ENCODE measurements around the gene C1QTNF3. TPM values are rescaled to one million over a fixed set of nuclear protein-coding genes. Genes with fewer than 3 reads are reported as not detected.
"Not testable (repeated sequence)": the region's sequence is repeated elsewhere in the genome, so short reads cannot be mapped to it uniquely, and the experiment has no call there.

Gene C1QTNF3, protein sequence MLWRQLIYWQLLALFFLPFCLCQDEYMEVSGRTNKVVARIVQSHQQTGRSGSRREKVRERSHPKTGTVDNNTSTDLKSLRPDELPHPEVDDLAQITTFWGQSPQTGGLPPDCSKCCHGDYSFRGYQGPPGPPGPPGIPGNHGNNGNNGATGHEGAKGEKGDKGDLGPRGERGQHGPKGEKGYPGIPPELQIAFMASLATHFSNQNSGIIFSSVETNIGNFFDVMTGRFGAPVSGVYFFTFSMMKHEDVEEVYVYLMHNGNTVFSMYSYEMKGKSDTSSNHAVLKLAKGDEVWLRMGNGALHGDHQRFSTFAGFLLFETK
- total RNA-seq: 10 to 100 TPM in 3 of 4 donors, 1 to 10 TPM in 1; 8.2 to 14.9 (median 13.2) TPM

DNA sequence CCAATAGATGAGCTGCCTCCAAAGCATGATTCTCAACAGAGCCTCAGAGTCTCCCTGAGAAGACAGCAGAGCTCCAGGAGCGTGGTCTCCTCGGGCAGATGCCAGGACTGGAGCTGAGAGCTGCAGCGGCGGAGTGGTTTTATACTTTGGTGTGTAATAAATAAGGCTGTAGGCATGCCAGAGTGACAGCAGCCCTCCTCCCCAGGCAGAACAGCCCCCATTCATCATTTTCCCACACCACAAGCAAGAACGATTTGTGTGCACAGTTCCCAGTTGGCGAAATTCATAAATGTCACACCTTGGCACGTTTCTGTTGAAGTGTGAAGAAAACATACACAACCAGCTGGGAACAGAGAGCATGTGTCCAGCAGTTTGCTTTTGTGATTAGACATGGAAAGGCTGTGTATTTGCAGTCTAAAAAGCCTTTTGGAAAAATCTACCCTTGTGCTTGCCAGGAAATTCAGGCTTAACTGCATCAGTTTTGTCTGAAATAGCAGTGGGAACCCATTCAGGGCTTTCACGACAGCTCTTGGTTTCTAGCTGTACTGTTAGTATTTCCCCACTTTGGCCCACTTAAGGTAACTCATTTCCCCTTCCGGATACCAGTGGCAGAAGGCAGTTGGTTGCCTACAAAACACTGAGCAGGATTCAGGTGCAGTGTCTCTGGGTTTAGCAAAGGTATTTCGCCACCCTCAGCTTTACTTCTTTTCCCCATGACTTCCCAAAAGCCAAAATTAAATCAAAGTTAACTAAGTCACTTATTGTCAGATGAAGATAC lies at the start of gene C1QTNF3:
C1QTNF3 (minus strand) TSS at position 115 of the 778 bp plus-strand sequence; CDS start at position 27, 88 bp downstream.
- Histone ChIP-seq H3K27me3 (no peaks in the 10 kb centered on the region), H3K4me1 (peaks cover 7 to 51% (median 10%) of the 10 kb centered on the region in 3 donors), H3K36me3 (no peaks in the 10 kb centered on the region), H3K9me3 (no peaks in the 10 kb centered on the region), H3K27ac (peak within 1 kb of the TSS in 3 of 4 donors; percentile 42 to 59 (median 59)), H3K4me3 (peak within 1 kb of the TSS; percentile 6 to 36)
- ATAC-seq: peak; percentile 42
- 7 to 23% methylated on average over 4 to 7 of the region's 10 CpGs for WGBS, 2 donors (ENCODE audit: low coverage in 1 of 2)
- peak; percentile 63 for TF ChIP-seq POLR2AphosphoS5 (IDR thresholded peaks at IDR 0.05)
- TF ChIP-seq, protein P1, sequence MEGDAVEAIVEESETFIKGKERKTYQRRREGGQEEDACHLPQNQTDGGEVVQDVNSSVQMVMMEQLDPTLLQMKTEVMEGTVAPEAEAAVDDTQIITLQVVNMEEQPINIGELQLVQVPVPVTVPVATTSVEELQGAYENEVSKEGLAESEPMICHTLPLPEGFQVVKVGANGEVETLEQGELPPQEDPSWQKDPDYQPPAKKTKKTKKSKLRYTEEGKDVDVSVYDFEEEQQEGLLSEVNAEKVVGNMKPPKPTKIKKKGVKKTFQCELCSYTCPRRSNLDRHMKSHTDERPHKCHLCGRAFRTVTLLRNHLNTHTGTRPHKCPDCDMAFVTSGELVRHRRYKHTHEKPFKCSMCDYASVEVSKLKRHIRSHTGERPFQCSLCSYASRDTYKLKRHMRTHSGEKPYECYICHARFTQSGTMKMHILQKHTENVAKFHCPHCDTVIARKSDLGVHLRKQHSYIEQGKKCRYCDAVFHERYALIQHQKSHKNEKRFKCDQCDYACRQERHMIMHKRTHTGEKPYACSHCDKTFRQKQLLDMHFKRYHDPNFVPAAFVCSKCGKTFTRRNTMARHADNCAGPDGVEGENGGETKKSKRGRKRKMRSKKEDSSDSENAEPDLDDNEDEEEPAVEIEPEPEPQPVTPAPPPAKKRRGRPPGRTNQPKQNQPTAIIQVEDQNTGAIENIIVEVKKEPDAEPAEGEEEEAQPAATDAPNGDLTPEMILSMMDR (IDR thresholded peaks at IDR 0.05): no peak
- no peak for TF ChIP-seq EP300 (IDR thresholded peaks at IDR 0.05)
- no peak for TF ChIP-seq POLR2A (IDR thresholded peaks at IDR 0.05)

DNA sequence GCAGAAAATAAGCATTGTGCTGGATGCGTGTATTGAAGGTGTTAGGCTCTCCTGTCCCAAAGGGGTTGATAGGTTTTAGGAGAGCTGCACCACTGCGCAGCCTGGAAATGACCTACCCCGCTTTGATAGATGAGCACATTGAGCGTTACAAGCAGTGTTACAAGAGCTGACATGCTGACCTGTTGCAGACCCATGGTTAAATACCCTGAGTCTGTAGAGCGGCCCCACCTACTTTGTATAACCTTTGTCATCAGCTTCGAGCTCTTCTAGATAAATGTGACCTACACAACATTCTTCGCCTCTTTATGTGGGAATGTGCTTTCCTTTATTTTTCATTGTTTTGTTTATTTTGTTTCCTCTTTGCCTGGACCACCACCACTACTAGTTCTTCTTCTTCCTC lies 48.0 kb upstream of the C1QTNF3 start:
- 93 to 100% methylated on average over 3 of the region's 7 CpGs for WGBS, 2 donors (ENCODE audit: low coverage in 1 of 2)
- not testable (repeated sequence) for H3K9me3 ChIP-seq, H3K36me3 ChIP-seq, ATAC-seq, H3K4me1 ChIP-seq, H3K27me3 ChIP-seq, H3K4me3 ChIP-seq, H3K27ac ChIP-seq

DNA sequence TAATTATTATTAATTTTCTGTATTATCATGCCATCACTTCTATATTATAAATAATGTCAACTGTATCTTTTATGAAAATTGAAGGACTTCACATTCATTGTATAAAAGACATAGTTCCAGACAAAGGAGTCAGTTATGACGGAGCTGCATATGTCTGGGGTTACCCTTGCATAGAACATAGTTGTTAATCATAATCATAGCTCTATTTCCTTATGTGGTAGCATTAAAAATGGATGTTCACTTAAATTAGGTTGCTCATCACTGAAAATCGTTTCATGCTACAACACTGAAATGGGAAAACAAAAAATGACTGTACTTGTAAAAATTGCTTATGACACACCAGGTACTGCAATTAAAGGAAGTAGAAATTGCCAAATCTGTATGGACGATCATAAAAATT lies 46.8 kb upstream of the C1QTNF3 start:
- H3K36me3 ChIP-seq, ATAC-seq, H3K27ac ChIP-seq, H3K9me3 ChIP-seq, H3K27me3 ChIP-seq, H3K4me3 ChIP-seq, H3K4me1 ChIP-seq: not testable (repeated sequence)
- 72 to 77% methylated on average over 1 to 2 of the region's 3 CpGs for WGBS, 2 donors (ENCODE audit: low coverage in 1 of 2)

DNA sequence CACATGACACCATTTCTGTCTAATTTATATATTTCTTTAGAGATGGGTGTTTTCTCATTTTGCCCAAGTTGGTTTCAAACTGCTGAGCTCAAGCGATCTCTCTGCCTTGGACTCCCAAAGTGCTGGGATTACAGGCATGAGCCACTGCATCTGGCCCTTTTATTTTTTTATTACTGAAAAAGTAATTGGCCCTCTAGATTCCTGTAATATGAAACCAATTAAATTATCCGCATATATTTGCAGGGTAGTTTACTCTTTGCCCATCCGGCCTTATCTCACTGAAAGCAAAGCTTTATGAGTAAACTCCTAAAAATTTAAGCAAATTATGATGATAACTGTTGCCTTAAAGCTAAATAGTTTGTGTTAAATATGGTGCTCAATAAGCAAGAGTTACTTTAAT lies 44.7 kb upstream of the C1QTNF3 start:
- not testable (repeated sequence) for H3K4me1 ChIP-seq, H3K27me3 ChIP-seq, H3K27ac ChIP-seq, H3K36me3 ChIP-seq, H3K9me3 ChIP-seq, ATAC-seq, H3K4me3 ChIP-seq
- WGBS, 2 donors (ENCODE audit: low coverage in 1 of 2): 90 to 100% methylated on average over 2 to 3 of the region's 3 CpGs

DNA sequence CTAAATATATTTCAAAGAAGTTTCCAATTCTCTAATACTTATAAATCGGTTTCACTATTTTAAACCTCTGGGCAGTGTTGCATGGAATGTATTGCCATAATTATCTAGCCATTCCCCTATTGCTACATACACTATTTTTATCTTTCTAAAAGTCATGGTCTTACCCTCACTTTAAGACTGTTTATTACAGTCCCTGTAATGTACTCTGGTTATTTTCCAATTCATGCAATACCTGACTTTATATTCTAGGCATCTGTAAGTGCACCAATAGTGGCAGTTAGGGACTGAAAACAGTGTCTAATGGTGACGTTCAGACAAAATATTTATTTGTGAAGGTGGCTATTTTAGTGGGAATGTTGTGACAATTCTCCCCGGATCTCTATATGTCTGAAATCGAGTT lies 40.9 kb upstream of the C1QTNF3 start:
- not testable (repeated sequence) for H3K4me3 ChIP-seq

DNA sequence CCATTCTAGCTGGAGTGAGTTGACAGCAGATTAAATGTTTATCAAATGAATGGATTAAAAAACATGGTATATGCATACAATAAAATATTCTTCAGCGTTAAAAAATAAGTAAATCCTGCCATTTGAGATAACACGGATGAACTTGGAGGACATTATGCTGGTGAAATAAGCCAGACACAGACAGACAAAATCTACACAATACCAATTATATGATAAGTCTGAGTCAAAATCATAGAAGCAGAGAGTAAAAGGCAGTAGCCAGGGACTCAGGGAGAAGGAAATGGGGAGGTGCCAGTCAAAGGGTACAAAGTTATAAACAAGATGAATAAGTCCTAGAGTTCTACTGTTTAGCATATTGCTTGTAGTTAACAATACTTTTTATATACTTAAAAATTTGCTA lies 36.5 kb upstream of the C1QTNF3 start:
- not testable (repeated sequence) for ATAC-seq, H3K27me3 ChIP-seq, H3K9me3 ChIP-seq, H3K27ac ChIP-seq, H3K36me3 ChIP-seq, H3K4me1 ChIP-seq, H3K4me3 ChIP-seq
- 66 to 100% methylated on average over 2 of the region's 2 CpGs for WGBS, 2 donors (ENCODE audit: low coverage in 1 of 2)

More for the DNA sequence above, 40.9 kb upstream of the C1QTNF3 start:
- not testable (repeated sequence) for H3K4me1 ChIP-seq, H3K36me3 ChIP-seq, H3K27me3 ChIP-seq, H3K9me3 ChIP-seq, H3K27ac ChIP-seq, ATAC-seq
- WGBS, 2 donors (ENCODE audit: low coverage in 1 of 2): 37 to 72% methylated on average over 1 to 2 of the region's 4 CpGs

DNA sequence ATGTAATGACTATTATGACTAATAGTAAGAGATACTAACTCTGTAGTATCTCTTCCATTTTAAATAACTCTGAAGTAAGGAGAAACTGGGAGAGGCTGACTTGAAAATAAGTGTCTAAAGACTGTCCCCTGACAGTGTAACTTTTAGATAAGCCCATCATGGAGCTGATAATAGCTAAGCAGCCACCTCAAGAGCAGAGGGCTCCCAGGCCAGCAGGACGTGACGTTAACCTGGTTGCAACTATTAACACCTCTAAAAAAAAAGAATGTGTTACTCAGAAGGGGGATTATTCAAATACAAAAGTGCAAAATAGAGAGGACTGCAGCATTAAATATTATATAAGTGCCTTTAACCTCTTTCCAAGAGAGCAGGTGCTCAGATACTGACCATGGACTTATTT lies 34.6 kb upstream of the C1QTNF3 start:
- not testable (repeated sequence) for H3K36me3 ChIP-seq, H3K27ac ChIP-seq, H3K27me3 ChIP-seq, ATAC-seq, H3K9me3 ChIP-seq, H3K4me3 ChIP-seq, H3K4me1 ChIP-seq
- 89 to 92% methylated on average over 2 of the region's 2 CpGs for WGBS, 2 donors (ENCODE audit: low coverage in 1 of 2)

DNA sequence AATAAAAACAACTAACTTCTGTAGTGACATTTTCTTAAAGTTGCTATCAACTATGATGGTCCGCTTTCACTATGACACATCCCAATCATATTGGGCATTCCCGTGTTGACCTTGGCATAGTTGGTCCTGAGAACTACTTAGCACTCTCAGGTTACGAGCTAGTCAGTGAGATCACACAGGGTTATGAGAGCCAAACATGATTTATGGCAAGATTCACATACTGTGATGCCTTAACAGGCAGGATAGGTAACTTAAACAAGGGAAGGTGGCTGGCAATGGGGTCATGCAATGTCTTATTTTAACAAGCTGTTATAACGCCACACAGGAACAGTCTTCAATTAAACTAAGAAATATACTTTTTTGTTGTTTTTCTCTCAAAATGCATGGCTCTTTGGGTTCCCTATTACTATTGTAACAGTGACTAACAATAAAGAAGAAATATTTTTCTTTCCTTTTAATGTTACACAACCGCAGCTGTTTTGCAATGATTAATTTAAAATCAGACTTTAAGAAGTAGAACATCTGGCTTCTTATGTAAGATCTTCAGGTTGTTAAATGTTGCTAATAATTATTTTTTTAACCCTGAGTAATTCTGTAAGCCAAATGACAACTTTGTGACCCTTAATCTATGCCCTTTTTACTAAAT lies 33.8 kb upstream of the C1QTNF3 start:
- not testable (repeated sequence) for ATAC-seq, H3K9me3 ChIP-seq, H3K4me3 ChIP-seq, H3K27ac ChIP-seq, H3K27me3 ChIP-seq, H3K4me1 ChIP-seq, H3K36me3 ChIP-seq
- WGBS, 2 donors (ENCODE audit: low coverage in 1 of 2): 70 to 85% methylated on average over 3 of the region's 5 CpGs

DNA sequence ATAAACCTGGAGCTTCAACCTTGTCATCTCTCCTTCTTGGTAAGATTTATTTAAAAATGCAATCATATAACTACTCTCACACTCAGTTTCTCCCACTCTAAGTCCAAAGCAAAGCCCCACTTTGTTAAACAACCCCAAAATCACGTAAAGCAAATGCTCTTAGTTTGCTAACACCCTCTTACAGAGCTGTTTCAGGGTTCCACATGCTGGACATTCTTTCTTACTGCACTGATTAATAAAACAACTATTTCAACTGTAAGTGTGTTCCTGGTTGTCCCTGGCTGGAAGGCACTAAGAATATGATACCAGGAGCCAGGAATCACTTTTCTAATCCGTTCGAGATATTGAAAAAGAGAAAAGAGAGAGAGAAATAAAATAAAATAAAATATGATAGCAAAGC lies 31.5 kb upstream of the C1QTNF3 start:
- 75 to 80% methylated on average over 1 to 3 of the region's 3 CpGs for WGBS, 2 donors (ENCODE audit: low coverage in 1 of 2)
- ATAC-seq, H3K4me1 ChIP-seq, H3K9me3 ChIP-seq, H3K4me3 ChIP-seq, H3K27ac ChIP-seq, H3K36me3 ChIP-seq, H3K27me3 ChIP-seq: not testable (repeated sequence)

DNA sequence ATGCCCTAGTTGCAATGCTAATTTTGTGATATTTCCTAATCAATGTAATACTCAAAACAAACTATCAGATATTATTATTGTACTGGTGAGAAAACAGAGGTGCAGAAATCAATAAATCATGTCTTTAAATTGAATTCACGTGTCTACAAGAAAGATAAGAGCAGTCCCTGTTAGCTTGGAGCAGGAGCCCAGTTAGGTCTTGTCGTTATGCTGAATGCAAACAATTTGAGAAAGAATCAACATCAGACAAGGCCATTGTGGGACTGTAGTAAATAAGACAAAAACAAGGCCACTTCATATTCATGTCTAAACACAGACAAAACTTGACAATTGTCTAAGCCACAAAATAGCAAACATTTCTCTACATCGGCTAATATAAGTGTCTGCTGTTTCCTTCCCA lies 31.1 kb upstream of the C1QTNF3 start:
- not testable (repeated sequence) for H3K27ac ChIP-seq, H3K27me3 ChIP-seq, H3K4me1 ChIP-seq, H3K36me3 ChIP-seq, H3K9me3 ChIP-seq, ATAC-seq, H3K4me3 ChIP-seq
- 69 to 80% methylated on average over 1 to 2 of the region's 3 CpGs for WGBS, 2 donors (ENCODE audit: low coverage in 1 of 2)

DNA sequence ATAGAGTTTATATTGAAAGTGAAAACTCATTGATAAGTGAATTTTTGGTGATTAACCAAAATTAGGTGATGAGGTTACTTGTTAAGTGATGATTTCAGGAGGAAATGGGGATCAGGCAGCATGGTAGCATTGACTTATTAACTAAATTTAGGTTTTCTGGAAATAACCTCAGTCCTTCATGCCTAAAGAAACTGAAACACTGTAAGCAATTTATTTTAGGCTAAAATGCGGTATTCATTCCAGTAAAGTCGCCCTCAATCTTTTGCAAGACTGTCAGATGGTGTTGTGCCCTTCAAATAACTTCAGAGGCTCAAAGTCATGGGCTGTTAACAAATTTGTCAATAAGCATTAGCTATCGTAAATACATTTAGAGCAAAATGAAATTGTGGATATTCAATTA lies 27.6 kb upstream of the C1QTNF3 start:
- WGBS, 2 donors (ENCODE audit: low coverage in 1 of 2): 100% methylated on average over 2 of the region's 3 CpGs; no CpG with 5 or more reads in 1 of the 2 donors
- H3K36me3 ChIP-seq, ATAC-seq, H3K9me3 ChIP-seq, H3K4me3 ChIP-seq, H3K27ac ChIP-seq, H3K4me1 ChIP-seq, H3K27me3 ChIP-seq: not testable (repeated sequence)
